NCI-H1105 (cell line): Measurements from ENCODE around the gene WDR70.
"Not testable (repeated sequence)": the region's sequence is repeated elsewhere in the genome, so short reads cannot be mapped to it uniquely, and the experiment has no call there.

Experiments
- DNase-seq: peaks from one replicate; lab custom pipeline; 2025; lab: John Stamatoyannopoulos, UW

Gene WDR70

GRCh38 chr5:37517686-37518085, 138.6 kb downstream of the WDR70 start:
- no peak for DNase-seq

- DNase-seq = not testable (repeated sequence)
Measured at GRCh38 chr5:37518356-37518755, 139.2 kb downstream of the WDR70 start.

GRCh38 chr5:37519304-37519703, 140.2 kb downstream of the WDR70 start:
- DNase-seq = no peak

- no peak for DNase-seq
Measured at GRCh38 chr5:37519807-37520206, 140.7 kb downstream of the WDR70 start.

DNA sequence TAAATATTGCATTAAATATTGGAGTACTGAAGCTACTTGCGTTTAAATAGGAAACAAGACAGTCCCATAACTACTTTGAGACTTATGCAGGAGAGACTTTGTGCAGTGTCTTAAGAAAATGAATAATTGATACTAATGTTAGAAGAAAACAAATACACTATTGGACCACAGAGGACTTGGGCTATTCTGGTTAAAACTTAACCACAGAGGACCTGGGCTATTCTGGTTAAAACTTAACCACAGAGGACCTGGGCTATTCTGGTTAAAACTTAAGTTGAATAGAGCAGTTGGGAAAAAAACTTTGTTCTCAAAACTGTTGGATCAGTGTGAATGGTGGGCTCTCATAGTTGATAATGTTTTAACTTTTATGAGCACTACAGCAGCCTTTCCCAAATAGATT, 141.7 kb downstream of the WDR70 start:
- no peak for DNase-seq

- DNase-seq = no peak
Measured at GRCh38 chr5:37532976-37533740, 154.0 kb downstream of the WDR70 start.

GRCh38 chr5:37533851-37534250, 154.7 kb downstream of the WDR70 start:
- DNase-seq = no peak

DNA sequence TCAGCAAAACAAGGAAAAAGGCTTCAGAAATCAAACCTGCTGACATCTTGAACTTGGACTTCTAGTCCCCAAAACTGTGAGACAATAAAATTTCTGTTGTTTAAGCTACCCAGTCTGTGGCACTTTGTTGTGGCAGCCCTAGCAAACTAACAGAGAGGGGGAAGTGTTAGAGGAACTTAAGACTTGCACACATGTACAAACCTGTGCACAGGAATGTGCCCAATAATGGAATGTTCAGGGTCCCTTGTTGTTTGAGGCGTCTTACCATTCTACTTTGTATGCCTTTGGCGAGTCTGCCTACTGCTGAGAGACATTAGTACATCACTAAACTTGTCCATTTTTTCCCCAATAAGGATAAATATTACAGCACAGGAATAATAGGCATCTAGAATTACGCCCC, 160.3 kb downstream of the WDR70 start:
- no peak for DNase-seq

GRCh38 chr5:37543216-37543615, 164.1 kb downstream of the WDR70 start:
- DNase-seq = no peak

DNA sequence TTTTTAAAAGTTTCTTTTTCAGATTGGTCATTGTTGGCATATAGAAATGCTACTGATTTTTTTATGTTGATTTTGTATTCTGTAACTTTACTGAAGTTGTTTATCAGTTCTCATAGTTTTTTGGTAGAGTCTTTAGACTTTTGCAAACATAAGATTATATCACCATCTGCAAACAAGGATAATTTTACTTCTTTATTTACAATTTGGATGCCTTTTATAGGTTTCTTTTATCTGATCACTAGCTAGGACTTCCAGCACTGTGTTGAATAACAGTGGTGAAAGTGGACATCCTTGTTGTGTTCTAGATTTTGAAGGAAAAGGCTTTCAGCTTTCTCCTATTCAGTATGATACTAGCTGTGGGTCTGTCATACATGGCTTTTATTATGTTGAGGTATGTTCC, 170.3 kb downstream of the WDR70 start:
- DNase-seq = no peak

DNA sequence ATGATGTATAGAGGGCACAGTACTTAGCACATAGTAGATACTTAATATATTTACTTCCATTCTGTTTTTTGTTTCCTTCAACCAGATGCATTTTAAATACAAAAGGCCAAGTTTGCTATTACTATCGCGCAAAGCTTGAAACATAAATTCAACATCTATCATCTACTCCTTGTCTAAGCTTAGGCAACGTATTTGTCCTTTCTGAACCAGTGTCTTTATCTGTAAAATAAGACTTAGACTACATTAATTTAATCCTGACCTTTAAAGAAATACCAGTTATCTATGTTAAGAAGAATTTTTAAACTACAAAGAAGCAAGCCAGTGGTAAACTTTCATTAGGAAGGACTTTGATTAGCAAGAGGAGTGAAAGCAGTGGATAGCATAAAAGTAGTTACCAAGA, 173.0 kb downstream of the WDR70 start:
- DNase-seq = no peak

- DNase-seq = no peak
Measured at GRCh38 chr5:37552770-37553719, 173.9 kb downstream of the WDR70 start.

- no peak for DNase-seq
Measured at GRCh38 chr5:37553720-37554404, 174.7 kb downstream of the WDR70 start.

GRCh38 chr5:37554405-37554739, 175.3 kb downstream of the WDR70 start:
- DNase-seq = no peak

GRCh38 chr5:37554938-37555337, 175.8 kb downstream of the WDR70 start:
- no peak for DNase-seq

DNA sequence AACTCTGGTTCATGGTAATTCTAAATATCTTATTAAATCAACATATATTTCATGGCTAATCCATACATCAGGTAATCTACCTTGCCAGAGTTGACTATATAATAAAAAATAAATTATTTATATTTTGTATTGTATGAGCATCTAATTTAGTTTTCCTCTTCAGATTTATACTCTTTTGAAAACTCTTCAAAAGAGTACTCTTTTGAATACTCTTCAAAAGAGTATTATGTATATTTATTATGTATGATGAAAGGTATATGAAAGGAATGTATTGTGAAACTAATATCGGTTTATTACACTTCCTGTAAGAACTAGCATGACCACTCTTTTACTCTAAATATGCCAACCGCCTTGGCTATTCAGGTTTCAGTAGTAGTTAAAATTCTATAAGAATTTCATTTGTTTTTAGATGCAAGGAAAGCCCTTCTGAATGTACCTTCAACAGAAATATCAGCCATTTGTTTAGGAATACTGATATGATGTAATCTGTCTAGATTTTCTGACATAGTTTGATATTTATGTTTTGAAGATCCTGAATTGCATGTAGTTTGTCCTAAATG, 178.7 kb downstream of the WDR70 start:
- DNase-seq = no peak

DNA sequence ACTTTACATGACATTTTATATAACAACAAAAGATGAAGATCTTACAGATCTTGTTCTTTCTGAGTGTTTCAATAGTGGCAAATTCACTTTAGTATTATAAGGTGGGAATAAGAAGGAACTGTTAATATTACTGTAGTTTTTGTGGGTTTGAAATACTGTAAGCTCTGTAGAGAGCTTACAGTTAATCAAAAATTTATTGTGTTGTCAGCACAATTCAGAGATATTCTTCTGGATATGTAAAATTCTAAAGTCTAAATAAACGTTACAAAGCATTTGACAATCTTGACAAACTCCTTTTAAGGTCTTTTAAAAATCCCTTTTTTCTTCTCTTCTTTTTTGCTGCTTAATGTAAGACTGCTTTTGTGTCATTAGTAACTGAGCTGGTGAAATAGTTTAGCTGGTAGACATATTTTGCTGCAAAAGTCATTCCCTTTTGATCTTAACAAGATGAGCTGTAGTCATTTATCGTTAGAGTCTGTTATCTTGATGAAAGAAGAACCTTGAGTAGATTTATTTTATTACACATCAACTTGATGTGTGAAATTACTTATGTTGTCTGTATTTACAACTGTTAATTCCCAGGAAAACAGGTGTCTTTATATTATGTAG, 186.0 kb downstream of the WDR70 start:
- DNase-seq = no peak

- DNase-seq = no peak
Measured at GRCh38 chr5:37567566-37567965, 188.4 kb downstream of the WDR70 start.

- DNase-seq = no peak
Measured at GRCh38 chr5:37568018-37568753, 189.1 kb downstream of the WDR70 start.

- DNase-seq = no peak
Measured at GRCh38 chr5:37568893-37569292, 189.8 kb downstream of the WDR70 start.

- no peak for DNase-seq
Measured at GRCh38 chr5:37569466-37569865, 190.3 kb downstream of the WDR70 start.
